ENCODE results near the gene COL17A1.

The COL17A1 gene

DNA sequence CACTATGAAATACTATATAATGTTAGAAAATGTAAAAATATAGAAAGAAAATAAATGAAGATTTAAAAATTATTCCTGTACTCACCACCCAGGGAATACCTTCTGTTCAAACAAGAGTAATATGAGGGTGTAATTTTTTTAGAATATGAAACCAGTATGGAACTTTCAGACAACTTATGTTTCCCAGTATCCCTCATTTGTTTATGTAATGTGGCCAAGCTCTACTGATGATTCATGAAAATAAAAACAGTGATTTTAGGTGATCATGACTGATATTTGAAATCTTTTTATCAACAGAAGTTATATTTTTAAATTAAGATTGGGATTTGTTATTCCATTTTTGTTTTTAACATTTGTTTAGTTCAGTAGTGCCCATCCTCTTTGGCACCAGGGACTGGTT is 100.0 kb downstream of the COL17A1 start:
- DNase-seq = no peak

DNA sequence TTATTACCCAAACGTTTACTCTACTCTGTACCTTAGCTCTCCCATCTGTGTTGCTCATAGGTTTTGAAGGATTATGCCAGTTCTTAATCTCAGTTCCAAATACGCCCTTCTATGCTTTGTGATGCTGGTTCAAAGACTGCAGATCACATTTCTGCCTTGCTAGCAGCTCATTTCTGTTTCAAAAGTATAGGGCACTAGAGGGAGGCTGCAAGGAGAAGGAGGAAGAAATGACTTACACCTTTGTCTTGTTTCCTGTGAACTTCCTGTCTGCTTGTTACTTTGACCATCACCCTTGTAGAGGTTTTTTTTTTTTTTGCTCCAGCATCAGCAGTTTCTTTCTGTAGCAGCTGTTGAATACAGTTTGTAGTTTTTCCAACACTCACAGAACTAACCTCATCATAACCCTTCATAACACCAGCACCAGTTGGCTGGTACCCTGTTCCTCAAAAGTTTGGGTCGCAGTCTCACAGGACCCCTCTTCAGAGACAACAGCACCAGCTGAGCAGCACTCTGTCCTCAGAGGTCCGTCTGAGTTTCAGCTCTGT is 102.2 kb downstream of the COL17A1 start:
- no peak for DNase-seq

DNA sequence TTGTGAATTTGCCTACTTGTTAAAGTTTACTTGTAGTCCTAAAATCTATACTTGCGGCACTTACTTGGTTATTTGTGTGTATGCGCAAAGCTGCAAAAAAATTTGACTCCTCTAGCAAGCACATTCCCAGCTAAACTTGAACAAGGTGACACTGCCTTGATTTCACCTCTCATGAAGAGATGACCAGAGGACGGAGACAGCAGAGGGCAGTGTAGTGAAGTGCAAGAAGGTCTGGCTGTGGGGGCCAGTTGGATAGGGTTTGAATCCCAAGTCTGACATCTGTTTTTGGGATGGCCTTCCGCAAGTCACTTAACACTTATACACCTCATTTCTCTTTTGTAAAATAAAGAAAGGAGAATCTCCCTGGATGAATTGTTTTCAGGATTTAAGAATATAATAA is 103.0 kb downstream of the COL17A1 start:
- DNase-seq = no peak
